22Rv1 (cell line): Measurements from ENCODE around the gene YES1.

Experiments
- ZFX ChIP-seq: fragments of 450-650 bp; IDR thresholded peaks from 2 replicates; pipeline ENCODE4 v1.6.1; 2017; ENCODE audit warnings: antibody characterized with exemption, borderline replicate concordance
- TF ChIP-seq, protein P1 (sequence below): fragments of 450-650 bp; IDR thresholded peaks from 2 replicates; pipeline ENCODE4 v1.5.1; 2017; ENCODE audit warnings: mild to moderate bottlenecking

DNA sequence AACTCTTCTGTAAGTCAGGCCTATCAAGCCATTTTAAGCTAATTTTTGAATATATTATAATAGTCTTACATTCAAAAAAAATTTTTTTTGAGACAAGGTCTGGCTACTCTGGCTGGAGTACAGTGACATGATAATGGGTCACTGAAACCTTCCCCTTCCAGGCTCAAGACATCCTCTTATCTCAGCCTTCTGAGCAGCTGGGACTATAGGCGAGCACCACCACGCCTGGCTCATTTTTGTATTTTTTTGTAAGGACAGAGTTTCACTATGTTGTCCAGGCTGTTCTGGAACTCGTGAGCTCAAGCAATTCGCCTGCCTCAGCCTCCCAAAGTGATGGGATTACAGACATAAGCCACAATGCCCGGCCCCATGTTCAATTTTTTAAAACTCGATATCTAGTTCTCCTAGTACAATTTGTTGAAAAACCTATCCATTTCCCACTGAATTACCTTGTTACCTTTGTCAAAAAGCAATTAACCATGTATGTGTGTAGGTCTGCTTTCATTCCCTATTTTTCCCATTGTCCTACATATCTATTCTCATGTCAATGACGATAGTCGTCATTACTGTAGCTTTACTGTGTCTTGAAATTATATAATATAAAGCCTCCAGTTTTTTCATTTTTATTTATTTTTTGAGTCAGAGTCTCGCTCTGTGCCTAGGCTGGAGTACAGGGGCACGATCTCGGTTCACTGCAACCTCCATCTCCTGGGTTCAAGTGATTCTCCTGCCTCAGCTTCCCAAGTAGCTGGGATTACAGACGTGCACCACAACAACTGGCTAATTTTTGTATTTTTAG lies 44.8 kb downstream of the YES1 start:
- TF ChIP-seq, protein P1, sequence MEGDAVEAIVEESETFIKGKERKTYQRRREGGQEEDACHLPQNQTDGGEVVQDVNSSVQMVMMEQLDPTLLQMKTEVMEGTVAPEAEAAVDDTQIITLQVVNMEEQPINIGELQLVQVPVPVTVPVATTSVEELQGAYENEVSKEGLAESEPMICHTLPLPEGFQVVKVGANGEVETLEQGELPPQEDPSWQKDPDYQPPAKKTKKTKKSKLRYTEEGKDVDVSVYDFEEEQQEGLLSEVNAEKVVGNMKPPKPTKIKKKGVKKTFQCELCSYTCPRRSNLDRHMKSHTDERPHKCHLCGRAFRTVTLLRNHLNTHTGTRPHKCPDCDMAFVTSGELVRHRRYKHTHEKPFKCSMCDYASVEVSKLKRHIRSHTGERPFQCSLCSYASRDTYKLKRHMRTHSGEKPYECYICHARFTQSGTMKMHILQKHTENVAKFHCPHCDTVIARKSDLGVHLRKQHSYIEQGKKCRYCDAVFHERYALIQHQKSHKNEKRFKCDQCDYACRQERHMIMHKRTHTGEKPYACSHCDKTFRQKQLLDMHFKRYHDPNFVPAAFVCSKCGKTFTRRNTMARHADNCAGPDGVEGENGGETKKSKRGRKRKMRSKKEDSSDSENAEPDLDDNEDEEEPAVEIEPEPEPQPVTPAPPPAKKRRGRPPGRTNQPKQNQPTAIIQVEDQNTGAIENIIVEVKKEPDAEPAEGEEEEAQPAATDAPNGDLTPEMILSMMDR: no peak
- no peak for TF ChIP-seq ZFX
